ENCODE results near the gene SFT2D1.

SFT2D1 gene

DNA sequence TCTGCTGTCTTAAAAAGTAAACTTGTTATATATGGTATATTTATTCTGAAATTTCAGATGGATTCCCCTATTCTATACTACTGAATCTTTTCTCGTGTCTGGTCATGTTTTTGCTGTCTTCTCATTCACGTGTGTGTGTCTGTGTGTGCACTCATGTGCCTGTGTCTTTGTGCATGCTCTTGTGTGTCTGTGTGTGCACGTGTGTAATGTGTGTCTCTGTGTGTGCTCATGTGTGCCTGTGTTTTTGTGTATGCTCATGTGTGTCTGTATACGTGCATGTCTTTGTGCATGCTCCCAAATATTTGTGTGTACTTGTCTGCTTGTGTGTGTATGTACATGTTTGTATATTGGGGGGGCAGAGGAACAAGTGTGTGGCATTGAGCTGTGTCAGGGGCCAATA, 68.2 kb downstream of the SFT2D1 start:
- DNase-seq: no peak

GRCh38 chr6:166271376-166271765, 71.0 kb downstream of the SFT2D1 start:
- no peak for DNase-seq

DNA sequence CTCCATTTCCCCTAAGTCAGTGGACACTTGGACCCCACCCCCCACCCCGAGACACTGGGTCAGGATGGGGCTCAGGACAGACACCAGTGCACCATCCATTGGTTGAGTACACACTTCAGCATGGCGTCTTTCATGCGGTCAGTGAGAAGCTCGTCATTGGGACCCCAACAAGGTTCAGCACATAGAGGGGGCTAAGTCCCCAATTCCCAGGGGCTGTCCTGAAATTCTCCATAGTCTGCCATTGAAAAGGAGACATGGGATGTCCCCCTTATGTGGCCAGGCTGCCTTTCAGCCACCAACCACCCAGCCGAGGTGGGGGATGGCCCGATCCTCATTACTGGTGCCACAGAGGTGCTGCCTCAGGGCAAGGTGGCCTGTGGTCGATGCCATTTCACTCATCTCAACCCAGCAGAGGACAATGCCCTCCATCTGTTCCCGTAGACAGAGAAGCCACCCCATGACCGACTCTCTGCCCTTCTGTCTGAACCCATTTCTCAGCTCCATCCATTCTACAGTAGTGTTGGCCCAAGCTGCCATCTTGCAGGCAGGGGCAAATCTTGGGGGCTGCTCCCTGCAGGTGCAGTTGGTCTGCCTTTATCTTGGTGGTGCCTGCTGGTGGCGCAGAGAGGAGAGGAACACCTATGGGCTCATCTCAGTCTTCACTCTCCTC, 71.5 kb downstream of the SFT2D1 start:
- DNase-seq: no peak
